Kidney glomerular epithelial cell (primary cell): ENCODE data around the gene UBXN10.
"Not testable (repeated sequence)": the region's sequence is repeated elsewhere in the genome, so short reads cannot be mapped to it uniquely, and the experiment has no call there.

Experiments used
- DNase-seq: peaks from one replicate; lab custom pipeline; 2025; lab: John Stamatoyannopoulos, UW

Gene UBXN10

DNA sequence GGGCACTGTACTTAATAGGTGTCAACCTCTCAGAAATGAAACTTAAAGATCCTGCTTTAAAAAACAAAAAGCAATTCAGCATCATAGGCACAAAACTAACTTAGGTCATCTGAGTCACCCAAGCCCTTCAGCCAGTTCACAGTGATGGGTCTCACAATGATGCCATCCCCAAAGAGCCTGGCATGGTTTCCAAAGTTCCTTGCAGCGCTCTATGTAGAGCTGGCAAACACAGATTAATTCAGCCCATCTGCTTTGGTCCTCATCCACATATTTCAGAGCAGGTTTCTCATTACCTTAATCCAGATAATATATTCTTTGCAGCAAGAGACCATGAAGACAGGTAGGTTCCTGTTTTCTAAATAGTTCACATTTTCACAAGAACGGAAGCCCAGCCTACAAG lies 15.1 kb downstream of the UBXN10 start:
- DNase-seq = no peak

DNA sequence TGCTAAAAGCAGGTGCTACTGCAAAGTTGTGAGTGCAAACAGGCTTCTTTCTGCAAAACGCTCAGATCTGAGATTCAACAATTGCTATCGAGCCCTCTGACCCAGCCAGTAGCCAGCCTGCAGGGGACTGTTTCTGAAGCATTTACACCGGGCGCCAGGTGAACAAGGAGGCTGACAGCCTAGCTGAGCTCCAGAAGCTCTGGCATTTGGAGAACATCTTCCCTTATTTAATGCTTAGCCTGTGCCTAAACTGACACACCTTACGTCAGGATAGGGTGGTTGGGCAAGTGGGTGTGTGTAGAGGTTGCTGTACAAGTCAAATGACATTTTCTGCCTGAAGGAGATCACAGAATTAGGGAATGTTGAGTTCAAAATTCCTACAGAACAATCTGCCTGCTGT lies 16.3 kb downstream of the UBXN10 start:
- DNase-seq = no peak

DNA sequence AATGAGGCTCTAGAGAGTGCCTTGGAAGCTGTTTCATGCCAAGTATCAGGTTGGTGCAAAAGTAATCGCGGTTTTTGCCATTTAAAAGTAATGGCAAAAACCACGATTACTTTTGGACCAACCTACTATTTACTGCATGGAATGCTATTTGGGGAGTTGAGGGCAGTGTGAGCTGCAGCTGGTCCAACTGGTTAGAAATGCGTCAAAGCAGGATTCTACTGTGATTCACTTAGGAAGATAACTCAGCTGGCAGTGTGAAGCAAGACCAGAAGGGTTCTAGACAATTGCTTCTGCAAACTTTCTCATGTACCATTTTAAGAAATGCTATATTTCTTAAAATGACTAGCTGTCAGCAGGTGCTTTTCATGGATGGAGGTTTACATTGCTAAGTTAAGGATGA lies 21.6 kb downstream of the UBXN10 start:
- DNase-seq = no peak

DNA sequence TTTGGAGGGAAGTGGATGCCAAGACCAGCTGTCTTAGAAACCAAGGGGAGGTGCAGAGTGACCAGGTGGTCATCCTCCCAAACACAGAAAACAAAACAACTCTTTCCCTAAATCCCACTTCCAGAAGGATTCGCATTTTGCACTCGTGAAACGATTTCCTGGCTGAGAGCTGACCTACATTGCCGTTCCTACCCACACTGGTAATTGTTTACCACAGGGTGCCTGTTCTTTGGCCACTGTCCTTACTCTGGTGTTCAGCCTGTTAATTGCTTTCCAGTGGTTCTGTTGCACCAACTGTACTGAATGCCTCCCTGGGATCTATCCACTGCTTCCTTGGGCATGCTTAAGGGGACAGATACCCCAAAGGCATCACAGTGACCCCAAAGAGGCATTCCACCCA lies 23.6 kb downstream of the UBXN10 start:
- no peak for DNase-seq

DNA sequence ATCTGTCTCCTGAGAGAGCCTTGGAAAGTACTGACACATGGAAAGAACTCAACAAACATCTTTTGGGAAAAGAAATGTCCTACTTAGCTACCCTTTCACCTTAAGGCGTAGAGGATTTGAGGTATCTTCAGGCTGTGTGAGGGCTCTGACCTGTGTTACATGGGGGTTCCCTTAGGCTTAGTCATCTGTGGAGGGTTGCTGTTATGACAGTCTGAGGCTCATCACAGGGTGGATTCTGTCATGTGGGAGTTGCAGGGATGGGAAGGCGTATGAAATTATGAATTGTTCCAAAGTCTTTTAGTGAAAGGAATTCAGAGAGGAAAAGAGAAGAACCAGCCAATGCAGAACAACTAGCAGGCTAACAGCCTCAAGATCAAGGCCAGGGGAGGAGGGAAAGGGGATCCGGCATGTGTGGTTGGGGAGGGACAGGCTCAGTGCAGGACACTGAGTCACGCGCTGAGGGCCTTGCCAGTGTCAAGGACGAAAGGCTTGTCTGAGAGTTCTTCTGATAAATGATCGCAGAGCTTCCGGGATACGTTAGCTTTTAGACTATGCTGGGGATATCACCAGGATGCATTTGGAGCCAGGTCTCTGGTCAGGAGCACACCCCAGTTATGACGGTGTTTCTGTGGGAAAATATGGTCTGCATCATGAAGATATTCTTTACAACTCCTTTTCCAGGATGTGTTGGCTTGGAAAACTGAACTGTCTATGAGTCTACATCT lies 25.0 kb downstream of the UBXN10 start:
- no peak for DNase-seq

GRCh38 chr1:20211511-20211931 lies 25.6 kb downstream of the UBXN10 start:
- DNase-seq = no peak

DNA sequence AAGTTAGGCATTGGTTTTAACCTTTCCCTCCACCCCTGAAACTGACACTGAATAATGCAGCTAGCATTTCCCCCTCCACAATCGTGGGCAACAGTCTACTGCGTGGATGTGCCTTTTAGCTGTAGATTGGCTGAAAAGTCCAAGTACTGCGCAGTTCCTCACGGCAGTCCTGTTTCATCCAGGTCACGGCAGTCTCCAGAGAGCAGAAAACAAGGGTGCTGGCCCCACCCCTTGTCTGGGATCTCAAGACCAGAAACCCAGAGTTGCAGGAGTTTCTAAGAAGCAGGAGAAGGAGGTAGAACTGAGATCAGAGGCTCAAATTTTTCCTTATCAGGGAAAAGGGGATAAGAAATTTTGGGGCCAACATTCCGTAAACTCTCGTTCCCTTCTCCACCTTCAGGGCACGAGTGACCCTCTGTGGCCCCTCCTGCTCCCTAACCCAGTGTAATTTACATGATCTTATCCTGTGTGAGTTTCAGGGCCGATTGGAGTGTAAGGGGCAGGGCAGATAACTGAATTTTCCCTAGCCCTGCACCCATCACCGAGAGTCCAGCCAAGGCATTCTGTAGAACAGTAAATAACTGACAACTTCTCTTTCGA lies 26.3 kb downstream of the UBXN10 start:
- DNase-seq = no peak

- DNase-seq = peak; percentile 93
These were observed 26.9 kb downstream of the UBXN10 start for GRCh38 chr1:20212685-20213331.

DNA sequence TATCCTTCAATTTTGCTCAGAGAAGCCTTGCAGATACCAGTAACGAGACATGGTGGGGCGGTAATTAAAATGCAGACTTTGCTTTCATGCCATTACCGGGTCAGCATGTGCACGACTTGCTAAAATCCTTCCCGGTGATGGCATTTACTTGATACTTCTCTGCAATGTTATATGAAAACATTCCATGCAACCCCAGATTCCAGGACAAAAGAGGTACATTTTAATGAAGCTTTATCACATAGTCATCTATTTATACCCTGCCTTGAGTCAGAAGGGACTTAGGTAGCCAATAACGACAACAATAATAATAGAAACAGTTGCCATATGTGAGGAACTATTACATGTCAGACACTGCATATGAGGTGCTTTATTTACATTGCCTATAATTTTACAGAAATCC lies 29.8 kb downstream of the UBXN10 start:
- no peak for DNase-seq

- peak; percentile 10 for DNase-seq
These were observed 30.7 kb downstream of the UBXN10 start for GRCh38 chr1:20216574-20216973.

GRCh38 chr1:20219053-20219452 lies 33.2 kb downstream of the UBXN10 start:
- not testable (repeated sequence) for DNase-seq

- no peak for DNase-seq
These were observed 34.1 kb downstream of the UBXN10 start for GRCh38 chr1:20220036-20220435.

GRCh38 chr1:20223106-20223505 lies 37.2 kb downstream of the UBXN10 start:
- DNase-seq = no peak

DNA sequence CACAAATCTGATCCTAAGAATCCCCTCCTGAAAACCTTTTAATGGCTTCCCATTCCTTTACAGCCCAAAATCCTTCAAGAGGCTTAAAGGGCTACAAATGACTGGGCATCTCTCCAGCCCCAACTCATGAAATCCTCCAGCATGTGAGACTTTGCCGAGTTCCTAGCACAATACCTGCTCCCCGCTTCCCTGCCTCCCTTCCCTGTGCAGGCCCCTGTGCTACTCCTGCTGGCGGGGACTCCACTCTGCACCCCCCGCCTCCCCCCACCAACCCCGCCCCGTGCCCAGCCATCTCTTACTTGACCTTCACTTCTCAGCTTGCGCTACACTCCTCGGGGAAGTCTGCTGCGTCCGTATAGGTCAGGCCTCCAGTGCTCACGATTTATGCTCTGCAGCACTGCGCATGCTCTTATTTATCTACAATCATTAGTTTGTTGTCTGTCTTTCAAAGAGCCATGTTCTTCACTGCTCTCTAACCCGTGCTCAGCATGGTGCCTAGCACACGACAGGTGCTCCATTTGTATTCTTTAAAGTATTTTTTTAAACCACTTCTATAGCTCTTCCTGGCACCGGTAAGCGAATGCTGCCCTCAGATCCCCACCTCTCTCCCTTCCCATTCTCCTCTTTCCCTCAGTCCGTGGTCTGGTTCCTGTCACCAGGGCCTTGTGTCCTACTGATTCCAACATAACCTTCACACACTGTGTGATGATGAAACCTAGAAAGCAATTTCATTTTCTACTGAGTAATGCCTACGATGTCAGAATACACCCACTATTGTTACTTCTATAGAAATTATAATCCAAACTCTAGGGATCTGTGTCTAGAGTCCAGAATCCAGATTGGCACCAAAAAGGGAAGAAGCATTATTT lies 37.9 kb downstream of the UBXN10 start:
- no peak for DNase-seq

DNA sequence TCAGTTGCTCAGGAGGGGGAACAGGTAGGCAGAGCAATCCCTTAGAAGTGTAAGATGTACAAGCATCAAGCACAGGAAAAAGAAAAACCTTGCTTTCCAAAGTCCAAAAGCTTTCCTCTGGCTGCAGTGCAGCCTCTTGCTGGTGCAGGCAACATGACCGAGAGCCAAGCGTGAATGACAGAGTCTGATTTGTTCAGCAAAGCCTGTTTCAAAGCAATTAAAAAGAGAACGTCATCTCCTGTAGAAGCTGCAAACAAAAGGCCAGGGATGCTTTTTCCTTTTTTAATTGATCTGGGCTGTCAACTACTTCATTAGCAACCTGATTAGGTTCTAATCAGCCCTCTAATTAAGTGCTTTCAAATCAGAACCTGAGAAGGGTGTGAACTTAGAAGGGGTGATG lies 38.6 kb downstream of the UBXN10 start:
- DNase-seq = no peak

DNA sequence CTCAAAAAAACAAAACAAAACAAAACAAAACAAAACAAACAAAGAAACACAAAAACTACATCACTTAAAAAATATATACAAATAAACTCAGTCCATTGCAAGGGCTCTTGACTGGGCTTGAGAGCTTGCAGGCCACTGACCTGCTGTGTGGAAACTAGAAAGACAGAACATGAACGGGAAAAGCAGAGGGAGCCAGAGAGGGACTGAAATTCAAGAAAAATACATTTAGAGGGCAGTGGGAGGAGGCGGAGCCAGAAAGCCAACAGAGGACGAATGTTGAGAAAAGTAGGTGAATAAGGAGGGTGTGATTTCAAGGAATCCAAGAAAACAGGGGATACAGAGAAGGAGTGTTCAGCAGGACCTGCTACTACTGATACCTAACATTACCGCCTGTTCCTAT lies 41.8 kb downstream of the UBXN10 start:
- no peak for DNase-seq

GRCh38 chr1:20228314-20228825 lies 42.5 kb downstream of the UBXN10 start:
- no peak for DNase-seq

GRCh38 chr1:20229171-20229570 lies 43.3 kb downstream of the UBXN10 start:
- no peak for DNase-seq

GRCh38 chr1:20232564-20232963 lies 46.7 kb downstream of the UBXN10 start:
- DNase-seq = not testable (repeated sequence)

DNA sequence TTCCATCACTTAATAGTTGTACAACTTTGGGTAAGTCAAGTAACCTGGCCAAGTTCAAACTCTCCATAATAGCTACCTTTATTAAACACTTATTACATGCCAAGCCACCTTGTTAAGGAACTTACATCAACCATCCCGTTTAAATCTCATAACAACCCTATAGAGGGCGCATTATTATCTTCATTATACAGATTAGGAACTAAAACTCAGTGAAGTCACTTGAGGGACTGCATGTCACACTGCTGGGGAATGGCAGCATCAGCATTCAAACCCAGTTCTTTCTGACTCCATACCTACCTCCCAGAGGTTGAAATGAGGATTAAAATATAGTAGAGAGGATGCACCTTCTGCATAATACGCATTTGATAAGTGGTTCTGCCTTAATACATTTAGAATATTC lies 47.5 kb downstream of the UBXN10 start:
- no peak for DNase-seq

GRCh38 chr1:20233866-20234265 lies 48.0 kb downstream of the UBXN10 start:
- no peak for DNase-seq
